ENCODE measurements around the gene KCNA3. TPM values are rescaled to one million over a fixed set of nuclear protein-coding genes. Genes with fewer than 3 reads are reported as not detected.

The KCNA3 gene
- polyA plus RNA-seq, 3 donors: 4.8 to 7.7 (median 5.6) TPM

DNA sequence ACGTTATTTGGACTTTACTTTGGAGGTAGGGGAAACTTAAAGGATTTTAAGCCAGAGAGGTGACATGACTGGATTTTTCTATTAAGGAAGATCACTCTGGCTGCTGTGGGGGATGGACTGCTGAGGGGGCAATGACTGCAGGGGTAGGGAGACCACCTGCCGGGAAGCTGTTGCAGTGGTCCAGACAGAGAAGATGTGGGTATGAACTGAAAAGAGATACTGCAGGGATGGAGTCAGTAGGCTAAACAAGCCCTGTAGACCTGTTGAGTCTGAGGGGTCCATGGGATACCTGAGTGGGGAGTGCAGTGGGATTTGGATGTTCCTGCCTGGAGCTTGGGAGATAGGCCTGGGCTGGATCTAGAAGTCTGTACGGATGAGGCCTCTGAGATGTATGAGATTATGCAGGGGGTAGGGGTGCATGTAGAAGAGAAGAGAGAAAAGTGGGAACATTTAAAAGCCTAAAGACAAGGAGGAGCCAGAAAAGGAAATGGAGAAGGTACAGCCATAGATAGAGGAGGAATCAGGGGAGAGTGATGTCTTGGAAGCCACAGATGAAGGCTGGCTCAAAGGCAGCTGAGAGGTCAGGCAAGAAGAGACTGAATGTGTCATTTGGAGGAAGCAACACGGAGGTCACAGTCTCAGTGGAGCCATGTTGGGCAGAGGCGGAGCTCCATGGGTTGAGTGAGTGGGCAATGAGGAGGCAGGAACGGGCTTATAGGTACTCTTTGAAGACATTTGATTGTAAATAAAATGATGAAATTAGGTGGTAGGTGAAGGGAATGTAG, 42.7 kb downstream of the KCNA3 start:
- Histone ChIP-seq H3K4me1 (ENCODE audit: control insufficient read depth in 1 of 2, insufficient read depth in 2 of 2, low read length in 2 of 2) (peaks cover 56 to 59% of the 10 kb centered on the region in 2 donors), H3K9ac (ENCODE audit: insufficient read depth, low read length, poor library complexity, severe bottlenecking) (no peak overlapping the region), H4K20me1 (ENCODE audit: insufficient read depth, low read length) (no peaks in the 10 kb centered on the region), H3K79me2 (ENCODE audit: insufficient read depth, low read length) (no peaks in the 10 kb centered on the region), H3K4me3 (replicated peaks in 1 of 3; ENCODE audit: low read depth in 2 of 3, low read length in 3 of 3) (no peak overlapping the region), H3K36me3 (replicated peaks in 1 of 2; ENCODE audit: control insufficient read depth in 1 of 2, insufficient read depth in 2 of 2, low read length in 2 of 2) (no peaks in the 10 kb centered on the region), H3K27ac (ENCODE audit: low read depth in 1 of 2, low read length in 2 of 2) (no peak overlapping the region), H3K9me3 (replicated peaks in 1 of 2; ENCODE audit: control insufficient read depth in 1 of 2, insufficient read depth in 1 of 2, low read length in 2 of 2) (no peaks in the 10 kb centered on the region), H3K27me3 (ENCODE audit: control insufficient read depth in 2 of 2, insufficient read depth in 2 of 2, low read length in 2 of 2) (no peaks in the 10 kb centered on the region), H2AFZ (ENCODE audit: insufficient read depth, low read depth, low read length, poor library complexity, severe bottlenecking) (no peak overlapping the region), H3K4me2 (replicated peaks; ENCODE audit: extremely low read depth, low read length, poor library complexity, severe bottlenecking) (no peak overlapping the region)
- WGBS (ENCODE audit: insufficient coverage): 90% methylated on average over 6 of the region's 6 CpGs
- peaks cover 4 to 5% of the 10 kb centered on the region in 2 donors for H3K36me3 Mint-ChIP-seq
- DNase-seq: no peak
- peaks cover 0 to 11% (median 4%) of the 10 kb centered on the region in 7 donors for H3K9me3 Mint-ChIP-seq
- no peak overlapping the region for H3K4me3 Mint-ChIP-seq
- intact Hi-C loops (cut with micrococcal nuclease): loop anchor here (5.0 to 10.0 kb wide), 4 partner anchors 40 to 243 kb away; partner anchors contain the start of genes CD53 (in 1 of the 2) and KCNA3 (in 1 of the 2)
- TF ChIP-seq, protein P1, sequence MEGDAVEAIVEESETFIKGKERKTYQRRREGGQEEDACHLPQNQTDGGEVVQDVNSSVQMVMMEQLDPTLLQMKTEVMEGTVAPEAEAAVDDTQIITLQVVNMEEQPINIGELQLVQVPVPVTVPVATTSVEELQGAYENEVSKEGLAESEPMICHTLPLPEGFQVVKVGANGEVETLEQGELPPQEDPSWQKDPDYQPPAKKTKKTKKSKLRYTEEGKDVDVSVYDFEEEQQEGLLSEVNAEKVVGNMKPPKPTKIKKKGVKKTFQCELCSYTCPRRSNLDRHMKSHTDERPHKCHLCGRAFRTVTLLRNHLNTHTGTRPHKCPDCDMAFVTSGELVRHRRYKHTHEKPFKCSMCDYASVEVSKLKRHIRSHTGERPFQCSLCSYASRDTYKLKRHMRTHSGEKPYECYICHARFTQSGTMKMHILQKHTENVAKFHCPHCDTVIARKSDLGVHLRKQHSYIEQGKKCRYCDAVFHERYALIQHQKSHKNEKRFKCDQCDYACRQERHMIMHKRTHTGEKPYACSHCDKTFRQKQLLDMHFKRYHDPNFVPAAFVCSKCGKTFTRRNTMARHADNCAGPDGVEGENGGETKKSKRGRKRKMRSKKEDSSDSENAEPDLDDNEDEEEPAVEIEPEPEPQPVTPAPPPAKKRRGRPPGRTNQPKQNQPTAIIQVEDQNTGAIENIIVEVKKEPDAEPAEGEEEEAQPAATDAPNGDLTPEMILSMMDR (IDR thresholded peaks at IDR 0.05): no peak
- H3K27ac Mint-ChIP-seq: no peak overlapping the region
- peaks cover 0 to 4% (median 0%) of the 10 kb centered on the region in 3 donors for H3K27me3 Mint-ChIP-seq (ENCODE audit: low read depth in 3 of 3)
- peaks cover 53% of the 10 kb centered on the region for H3K4me1 Mint-ChIP-seq

DNA sequence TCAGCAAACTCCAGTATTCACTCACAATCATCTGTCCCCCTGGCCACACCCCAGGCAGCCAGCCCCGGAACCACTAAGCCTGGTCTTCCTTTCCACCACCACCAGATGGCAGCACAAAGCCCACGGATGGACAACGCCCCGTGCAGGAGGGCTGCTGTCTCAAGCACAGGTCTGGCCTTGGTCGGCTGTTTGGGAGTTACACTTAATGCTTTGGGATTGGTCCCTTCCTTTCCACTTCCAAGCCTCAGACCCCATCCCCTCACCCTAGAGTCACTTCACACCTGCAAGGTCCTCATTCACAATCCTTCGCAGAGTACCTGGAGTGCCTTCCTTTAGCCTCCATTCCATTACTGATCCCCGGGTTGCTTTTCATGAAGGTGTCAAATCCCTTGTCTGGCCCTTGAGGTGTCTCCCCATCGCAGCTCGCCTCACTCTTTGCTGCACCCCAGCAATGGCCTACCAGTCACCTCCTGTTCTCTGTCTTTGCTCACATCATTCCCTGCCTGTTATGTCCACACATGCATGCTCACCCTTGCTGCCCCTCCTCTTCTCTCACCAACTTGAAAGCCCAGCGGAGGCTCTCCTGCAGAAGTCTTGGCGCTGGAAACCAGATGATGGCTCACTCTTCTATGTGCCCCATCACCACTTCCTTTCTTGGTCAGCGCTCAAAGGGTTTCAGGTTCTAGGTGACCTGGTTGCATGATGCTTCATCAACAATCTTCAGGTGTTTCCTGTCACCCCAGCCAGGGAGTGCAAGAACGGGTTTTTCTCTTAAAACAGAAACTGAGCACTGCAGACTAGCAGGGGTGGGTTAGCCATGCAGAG, 43.7 kb downstream of the KCNA3 start:
- H3K4me3 Mint-ChIP-seq: no peak overlapping the region
- 26% methylated on average over 9 of the region's 13 CpGs for WGBS (ENCODE audit: insufficient coverage)
- peaks cover 0 to 4% (median 0%) of the 10 kb centered on the region in 3 donors for H3K27me3 Mint-ChIP-seq (ENCODE audit: low read depth in 3 of 3)
- H4K20me1 ChIP-seq (ENCODE audit: insufficient read depth, low read length): no peaks in the 10 kb centered on the region
- peaks cover 0 to 11% (median 4%) of the 10 kb centered on the region in 7 donors for H3K9me3 Mint-ChIP-seq
- no peaks in the 10 kb centered on the region for H3K9me3 ChIP-seq (replicated peaks in 1 of 2; ENCODE audit: control insufficient read depth in 1 of 2, insufficient read depth in 1 of 2, low read length in 2 of 2)
- intact Hi-C loops (cut with micrococcal nuclease): loop anchor here (5.0 to 10.0 kb wide), 4 partner anchors 41 to 244 kb away; partner anchors contain the start of genes CD53 (in 1 of the 2) and KCNA3 (in 1 of the 2)
- H2AFZ ChIP-seq (ENCODE audit: insufficient read depth, low read depth, low read length, poor library complexity, severe bottlenecking): no peak overlapping the region
- no peak overlapping the region for H3K4me3 ChIP-seq (replicated peaks in 1 of 3; ENCODE audit: low read depth in 2 of 3, low read length in 3 of 3)
- peaks cover 4 to 5% of the 10 kb centered on the region in 2 donors for H3K36me3 Mint-ChIP-seq
- no peak overlapping the region for H3K9ac ChIP-seq (ENCODE audit: insufficient read depth, low read length, poor library complexity, severe bottlenecking)
- peaks cover 58% of the 10 kb centered on the region for H3K4me1 Mint-ChIP-seq
- TF ChIP-seq, protein P1 (IDR thresholded peaks at IDR 0.05): peak; percentile 83
- DNase-seq: peak; percentile 70 to 85 (median 73)
- H3K27ac Mint-ChIP-seq: no peak overlapping the region
- H3K36me3 ChIP-seq (replicated peaks in 1 of 2; ENCODE audit: control insufficient read depth in 1 of 2, insufficient read depth in 2 of 2, low read length in 2 of 2): no peaks in the 10 kb centered on the region
- H3K27ac ChIP-seq (ENCODE audit: low read depth in 1 of 2, low read length in 2 of 2): no peak overlapping the region
- H3K4me2 ChIP-seq (replicated peaks; ENCODE audit: extremely low read depth, low read length, poor library complexity, severe bottlenecking): peak overlapping the region; percentile 12
- H3K79me2 ChIP-seq (ENCODE audit: insufficient read depth, low read length): no peaks in the 10 kb centered on the region
- no peaks in the 10 kb centered on the region for H3K27me3 ChIP-seq (ENCODE audit: control insufficient read depth in 2 of 2, insufficient read depth in 2 of 2, low read length in 2 of 2)
- H3K4me1 ChIP-seq (ENCODE audit: control insufficient read depth in 1 of 2, insufficient read depth in 2 of 2, low read length in 2 of 2): peaks cover 62 to 65% of the 10 kb centered on the region in 2 donors
